ENCODE results near the gene PLCXD1.
"Not testable (repeated sequence)": the region's sequence is repeated elsewhere in the genome, so short reads cannot be mapped to it uniquely, and the experiment has no call there.

PLCXD1 gene

DNA sequence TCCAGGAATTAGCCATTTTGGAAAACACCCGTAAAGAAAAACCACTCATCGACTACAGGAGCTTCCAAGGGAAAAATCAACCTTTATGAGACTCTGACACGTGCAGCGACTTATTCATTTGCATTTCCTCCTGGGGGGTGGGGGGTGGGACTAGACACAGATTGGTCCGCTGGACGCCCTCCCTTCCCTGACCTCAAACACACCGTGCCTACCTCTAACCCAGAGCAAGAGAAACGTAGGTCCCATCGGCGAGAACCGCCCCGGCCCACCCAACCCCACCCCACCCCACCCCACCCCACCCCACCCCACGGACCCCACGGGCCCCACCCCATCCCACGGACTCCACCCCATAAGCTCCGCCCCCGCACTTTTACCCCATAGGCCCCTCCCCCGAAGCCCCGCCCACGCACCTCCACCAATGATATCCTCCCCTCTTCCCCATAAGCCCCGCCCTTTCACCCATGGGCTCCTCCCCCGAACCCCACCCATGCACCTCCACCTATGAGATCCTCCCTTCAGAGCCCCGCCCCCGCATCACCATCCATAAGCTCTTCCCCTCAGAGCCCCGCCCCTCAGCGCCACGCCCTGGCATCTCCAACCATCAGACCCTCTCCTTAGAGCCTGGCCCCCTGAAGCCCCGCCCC is 36.4 kb downstream of the PLCXD1 start:
- no peak for DNase-seq (ENCODE audit: low spot score)

DNA sequence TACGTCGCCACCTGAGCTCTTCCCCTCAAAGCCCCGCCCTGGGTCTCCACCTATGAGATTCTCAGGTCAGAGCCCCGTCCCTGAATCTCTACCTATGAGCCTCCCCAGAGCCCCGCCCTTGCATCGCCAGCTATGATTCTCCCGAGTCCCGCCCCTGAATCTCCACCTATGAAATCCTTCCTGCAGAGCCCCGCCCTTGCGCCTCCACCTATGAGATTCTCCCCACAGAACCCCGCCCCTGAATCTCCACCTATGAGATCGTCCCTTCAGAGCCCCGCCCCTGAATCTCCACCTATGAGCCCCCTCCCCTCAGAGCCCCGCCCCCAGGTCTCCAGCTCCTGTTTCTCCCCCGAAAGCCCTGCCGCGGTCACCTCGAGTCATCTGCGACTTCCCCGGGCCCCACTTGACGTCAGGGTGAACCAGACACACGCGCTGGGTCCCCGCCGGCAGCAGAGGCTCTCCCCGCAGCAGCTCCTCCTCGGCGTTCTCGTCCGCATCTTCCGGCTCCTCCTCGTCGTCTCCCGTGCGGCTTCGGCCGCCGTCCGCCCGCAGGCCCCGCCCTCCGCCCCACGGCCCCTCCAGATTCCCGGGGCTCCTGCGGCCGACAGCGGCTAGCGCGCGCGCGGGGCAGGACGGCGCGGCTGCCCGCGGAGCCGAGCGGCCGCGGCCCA is 37.0 kb downstream of the PLCXD1 start:
- peak; percentile 95 for DNase-seq (ENCODE audit: low spot score)

DNA sequence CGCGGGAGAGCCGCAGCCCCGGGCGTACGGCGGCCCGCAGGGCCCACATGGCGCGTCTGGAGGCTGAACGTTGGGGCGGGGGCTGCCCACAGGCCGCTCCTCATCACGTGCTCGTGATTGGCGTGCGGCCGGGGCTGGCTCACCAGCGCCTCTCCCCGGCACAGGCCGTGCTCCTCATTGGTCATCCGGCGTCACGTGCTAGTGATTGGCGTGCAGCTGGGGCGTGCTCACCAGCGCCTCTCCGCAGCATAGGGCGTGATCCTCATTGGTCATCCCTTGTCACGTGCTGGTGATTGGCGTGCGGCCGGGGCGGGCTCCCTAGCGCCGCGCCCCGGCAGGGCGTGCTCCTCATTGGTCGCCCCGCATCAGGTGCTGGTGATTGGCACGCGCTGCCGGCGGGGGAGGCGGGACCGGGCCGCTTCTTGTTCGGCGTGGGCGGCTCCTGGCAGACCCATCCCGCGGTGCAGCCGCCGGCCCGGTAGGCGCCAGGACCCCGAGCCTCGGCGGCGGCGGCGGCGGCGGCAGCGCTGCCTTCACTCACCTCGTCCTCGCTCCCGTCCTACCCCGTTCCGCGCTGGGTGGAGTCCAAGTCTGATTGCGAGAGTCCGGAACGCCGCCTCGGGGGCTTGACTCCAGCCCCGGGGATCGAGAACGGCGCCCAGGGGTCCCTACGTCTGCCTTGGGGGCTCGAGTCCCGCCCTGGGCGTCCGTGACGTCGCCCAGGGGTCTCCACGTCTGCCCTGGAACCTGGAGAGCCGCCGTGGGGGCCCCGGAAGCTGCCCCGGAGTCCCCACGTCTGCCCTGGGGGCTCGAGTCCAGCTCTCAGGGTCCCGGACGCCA is 37.8 kb downstream of the PLCXD1 start, which contains the start of gene GTPBP6:
GTPBP6 (minus strand) TSS at position 58 of the 840 bp plus-strand sequence; CDS start at position 49, 9 bp downstream.
- DNase-seq (ENCODE audit: low spot score), result peak; percentile 100

DNA sequence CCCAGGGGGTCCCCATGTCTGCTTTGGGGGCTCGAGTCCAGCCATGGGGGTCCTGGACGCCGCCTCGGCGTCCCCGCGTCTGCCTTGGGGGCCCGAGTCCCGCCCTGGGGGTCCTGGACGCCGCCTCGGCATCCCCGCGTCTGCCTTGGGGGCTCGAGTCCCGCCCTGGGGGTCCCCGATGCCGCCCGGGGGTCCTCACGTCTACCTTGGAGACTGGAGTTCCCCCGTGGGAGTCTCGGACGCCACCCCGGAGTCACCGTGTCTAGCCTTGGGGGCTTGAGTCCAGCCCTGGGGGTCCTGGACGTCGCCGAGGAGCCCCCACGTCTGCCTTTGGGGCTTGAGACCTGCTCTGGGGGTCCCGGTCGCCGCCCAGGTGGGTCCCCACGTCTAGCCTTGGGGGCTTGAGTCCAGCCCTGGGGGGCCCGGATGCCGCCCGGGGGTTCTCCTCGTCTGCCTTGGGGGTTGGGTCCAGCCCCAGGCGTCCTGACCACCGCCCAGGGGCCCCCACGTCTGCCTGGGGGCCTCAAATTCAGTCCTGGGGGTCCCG is 38.5 kb downstream of the PLCXD1 start:
- DNase-seq (ENCODE audit: low spot score), result no peak

DNA sequence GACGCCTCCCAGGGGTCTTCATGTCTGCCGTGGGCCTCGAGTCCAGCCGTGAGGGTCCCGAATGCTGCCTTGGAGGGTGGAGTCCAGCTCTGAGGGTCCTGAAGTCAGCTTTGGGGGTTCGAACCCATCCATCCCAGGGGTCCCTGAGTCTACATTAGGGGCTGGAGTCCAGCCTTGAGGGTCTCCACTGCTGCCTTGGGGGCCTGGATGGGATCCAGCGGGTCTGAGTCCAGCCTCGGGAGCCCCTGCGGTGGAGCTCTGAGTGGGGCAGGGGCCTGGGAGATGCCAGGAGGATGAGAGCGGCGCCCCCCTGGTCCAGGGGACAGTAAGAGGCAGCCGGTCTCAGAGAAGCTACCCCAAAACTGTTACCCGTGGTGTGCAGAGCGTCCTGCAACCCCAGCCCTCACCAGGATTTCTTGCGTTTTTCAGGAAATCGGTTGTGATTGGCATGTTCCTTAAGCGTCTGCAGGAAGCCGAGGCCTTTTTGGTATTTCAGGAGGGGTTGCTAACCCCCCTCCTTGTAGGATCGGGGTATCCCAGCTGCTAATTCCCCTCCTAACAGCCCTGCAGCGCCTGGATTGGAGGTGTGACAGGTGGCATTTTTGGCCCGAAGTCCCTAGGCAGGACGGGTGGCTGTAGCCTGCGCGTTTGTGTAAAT is 39.1 kb downstream of the PLCXD1 start:
- DNase-seq (ENCODE audit: low spot score), result no peak

DNA sequence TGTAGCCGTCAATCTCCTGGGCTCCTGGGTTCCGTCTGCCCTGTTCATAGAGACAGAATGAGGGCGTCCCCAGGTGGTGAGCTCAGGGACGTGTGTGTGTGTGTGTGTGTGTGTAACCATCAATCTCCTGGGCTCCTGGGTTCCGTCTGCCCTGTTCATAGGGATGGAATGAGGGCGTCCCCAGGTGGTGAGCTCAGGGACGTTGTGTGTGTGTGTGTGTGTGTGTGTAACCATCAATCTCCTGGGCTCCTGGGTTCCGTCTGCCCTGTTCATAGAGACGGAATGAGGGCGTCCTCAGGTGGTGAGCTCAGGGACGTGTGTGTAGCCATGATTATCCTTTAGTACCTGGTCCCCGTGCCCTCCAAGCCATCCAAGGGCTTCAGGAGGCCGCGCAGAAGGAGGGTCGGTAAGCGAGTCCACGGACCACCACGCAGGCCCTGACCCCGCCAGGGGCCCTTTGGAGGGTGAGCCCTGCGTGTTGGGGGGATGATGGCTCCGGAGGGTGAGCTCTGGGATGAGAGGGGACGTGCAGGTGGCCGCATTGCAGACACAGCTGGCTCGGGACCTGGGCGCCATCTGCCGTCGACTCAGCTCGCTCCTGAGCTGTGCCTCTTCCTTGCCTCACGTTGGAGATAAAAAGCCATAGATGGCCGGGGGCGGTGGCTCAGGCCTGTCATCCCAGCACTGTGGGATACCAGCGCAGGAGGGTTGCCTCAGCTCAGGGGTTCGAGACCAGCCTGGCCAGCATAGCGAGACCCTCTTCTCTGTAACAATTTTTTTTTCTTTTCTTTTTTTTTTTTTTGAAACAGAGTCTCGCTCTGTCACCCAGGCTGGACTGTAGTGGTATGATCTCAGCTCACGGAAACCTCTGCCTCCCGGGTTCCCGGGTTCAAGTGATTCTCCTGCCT is 42.8 kb downstream of the PLCXD1 start:
- DNase-seq (ENCODE audit: low spot score), result no peak

DNA sequence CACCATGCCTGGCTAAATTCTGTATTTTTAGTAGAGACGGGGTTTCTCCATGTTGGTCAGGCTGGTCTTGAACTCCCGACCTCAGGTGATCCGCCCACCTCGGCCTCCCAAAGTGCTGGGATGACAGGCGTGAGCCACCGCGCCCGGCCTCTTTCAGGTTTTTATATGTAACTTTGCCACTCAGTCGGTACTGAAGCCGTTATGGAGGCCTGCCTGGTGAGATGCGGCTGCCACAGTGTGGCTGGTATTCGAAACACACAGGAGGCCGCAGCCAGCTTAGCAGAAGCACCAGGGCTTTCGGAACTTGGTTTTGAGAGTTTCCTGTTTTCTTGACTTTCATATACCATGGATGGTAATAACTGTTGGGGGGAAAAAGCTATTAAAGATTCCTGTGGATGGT is 43.5 kb downstream of the PLCXD1 start:
- not testable (repeated sequence) for DNase-seq (ENCODE audit: low spot score)

DNA sequence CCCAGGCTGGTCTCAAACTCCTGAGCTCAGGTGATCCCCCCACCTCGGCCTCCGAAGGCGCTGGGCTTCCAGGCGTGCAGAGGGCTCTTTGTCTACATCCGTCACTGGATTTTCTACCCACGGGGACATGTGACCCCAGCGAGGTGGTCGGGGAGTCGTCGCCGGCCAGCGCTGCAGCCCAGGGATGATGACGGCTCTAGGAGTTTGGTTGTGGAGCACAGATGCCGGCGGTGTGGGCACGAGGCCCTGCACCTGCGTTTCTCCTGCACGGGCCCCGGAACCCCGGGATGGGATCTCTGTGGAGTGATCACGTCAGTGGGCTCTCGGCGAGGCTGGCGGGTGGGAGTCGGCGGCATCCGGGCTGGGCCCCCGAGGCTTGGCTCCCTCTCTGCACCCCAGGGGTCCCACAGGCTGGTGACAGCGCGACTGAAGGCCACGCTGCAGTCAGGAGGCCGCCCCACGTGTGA is 46.5 kb downstream of the PLCXD1 start:
- no peak for DNase-seq (ENCODE audit: low spot score)

DNA sequence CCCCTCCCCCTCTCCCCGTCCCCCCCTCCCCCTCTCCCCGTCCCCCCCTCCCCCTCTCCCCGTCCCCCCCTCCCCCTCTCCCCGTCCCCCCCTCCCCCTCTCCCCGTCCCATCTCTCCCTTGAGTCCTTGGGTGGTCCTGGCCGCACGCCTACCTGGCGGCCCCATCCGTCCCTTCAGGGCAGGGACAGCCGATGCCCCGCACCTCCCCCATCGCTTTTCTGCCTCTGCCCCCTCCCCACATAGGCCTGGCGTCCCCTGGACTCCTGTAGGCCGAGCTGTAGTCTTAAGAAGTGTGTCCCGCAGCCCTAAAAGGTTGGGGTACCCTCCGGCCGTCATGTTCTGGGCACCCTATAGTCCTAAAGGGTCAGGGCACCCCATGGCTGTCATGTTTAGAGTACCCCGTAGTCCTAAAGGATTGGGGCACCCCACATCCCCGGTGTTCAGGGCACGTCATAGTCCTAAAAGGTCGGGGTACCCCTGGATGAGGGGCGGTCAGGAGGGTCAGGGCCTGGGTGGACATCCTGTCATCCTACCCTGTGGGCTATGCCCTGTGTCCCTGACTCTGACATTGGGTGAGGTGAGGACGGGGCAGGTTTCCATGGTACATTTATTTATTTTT is 48.2 kb downstream of the PLCXD1 start:
- DNase-seq (ENCODE audit: low spot score), result no peak

DNA sequence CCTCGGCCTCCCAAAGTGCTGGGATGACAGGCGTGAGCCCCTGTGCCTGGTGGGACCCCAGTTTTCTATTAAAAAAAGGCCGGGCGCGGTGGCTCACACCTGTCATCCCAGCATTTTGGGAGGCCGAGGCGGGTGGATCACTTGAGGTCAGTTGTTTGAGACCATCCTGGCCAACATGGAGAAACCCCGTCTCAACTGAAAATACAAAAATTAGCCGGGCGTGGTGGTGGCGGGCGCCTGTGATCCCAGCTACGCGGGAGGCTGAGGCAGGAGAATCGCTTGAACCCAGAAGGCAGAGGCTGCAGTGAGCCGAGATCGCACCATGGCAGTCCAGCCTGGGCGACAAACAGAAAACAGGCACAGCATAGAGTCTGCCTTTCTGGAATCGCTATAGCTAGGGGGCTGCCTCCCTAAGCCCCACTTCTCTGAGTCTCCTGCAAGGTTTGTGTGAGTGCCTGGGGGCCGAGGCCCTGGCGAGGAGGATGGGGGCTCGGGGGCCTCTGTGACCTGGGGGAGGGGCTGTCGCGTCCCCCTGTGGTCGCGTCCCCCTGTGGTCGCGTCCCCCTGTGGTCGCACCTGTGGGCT is 49.1 kb downstream of the PLCXD1 start:
- not testable (repeated sequence) for DNase-seq (ENCODE audit: low spot score)

DNA sequence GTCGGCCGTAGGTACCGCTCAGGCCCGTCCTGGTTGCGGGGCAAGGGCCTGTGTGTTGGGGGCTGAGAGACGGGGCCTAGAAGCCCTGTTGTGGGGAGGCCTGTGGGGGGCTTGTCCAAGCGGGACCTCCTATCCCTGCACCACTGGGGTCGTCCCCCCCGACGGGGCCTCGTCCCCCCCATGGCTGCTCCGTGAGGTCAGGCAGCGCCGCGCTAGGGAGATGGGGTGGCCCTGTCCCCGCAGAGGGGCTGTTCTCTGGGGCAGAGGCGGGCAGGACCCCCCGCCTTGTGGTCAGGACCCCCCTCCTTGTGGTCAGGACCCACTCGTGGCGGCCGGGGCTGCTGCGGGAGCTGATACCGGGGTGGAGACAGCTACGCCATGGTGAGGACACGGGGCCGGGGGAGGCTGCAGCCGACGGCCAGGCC is 49.6 kb downstream of the PLCXD1 start:
- no peak for DNase-seq (ENCODE audit: low spot score)

DNA sequence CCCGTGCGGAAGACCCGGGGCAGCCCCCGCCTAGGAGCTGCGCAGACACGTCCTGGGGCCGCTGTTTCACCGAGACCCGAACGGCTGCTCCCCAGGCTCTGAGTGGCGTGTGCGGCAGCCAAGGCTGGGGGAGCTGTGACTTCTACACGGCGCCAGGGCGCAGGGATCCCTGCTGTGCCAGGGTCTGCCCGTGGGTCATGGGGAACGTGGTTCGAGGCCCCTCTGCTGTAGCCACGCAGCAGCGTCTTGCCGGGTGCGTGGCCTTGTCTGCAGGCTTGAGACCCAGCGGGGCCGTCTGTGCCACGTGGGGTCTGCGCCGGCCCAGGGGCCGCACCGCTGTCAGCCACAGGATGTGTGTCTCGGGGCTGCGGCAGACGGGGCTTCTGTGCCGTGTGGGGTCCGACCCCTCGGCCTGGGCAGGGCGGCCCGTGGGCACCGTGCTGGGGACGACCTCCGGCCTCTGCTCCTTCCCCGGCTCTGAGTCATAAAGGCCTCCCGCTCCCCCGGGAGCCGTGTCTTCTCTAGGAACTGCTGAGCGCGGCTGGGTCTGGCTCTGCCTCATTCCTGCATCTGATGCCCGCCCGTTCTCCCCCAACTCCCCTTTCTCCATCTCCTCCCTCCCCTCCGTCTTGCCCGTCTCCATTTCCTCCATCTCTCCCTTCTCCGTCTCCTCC is 50.1 kb downstream of the PLCXD1 start:
- DNase-seq (ENCODE audit: low spot score), result no peak

DNA sequence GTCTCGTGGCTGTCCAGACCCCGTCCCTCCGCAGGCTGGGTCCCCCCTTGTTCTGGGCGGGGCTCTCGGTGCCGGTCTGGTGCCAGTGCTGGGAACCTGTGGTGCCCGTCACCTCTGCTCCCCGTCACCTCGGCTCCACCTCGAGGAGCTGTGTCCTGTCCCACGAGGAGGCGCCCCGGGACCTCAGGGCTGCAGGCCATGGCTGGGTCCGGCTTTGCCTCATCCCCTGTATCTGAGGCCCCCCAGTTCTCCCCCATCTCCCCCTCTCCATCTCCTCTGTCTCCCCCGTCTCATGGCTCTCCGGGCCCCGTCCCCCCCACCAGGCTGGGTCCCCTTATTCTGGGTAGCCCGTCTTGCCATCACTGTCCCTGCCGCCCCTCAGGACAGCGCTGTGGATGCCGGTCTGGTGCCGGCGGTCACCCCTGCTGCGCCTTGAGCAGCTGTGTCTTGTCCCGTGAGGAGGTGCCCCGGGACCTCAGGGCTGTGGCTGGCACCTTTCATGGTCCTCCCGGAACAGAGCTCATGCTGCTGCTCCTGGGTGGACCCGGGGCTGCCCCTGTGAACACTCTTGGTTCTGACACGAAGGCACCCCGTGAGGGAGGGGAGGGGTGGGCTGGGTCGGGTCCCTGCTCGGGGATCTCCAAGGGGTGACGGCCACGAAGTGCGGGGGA is 50.8 kb downstream of the PLCXD1 start:
- no peak for DNase-seq (ENCODE audit: low spot score)

DNA sequence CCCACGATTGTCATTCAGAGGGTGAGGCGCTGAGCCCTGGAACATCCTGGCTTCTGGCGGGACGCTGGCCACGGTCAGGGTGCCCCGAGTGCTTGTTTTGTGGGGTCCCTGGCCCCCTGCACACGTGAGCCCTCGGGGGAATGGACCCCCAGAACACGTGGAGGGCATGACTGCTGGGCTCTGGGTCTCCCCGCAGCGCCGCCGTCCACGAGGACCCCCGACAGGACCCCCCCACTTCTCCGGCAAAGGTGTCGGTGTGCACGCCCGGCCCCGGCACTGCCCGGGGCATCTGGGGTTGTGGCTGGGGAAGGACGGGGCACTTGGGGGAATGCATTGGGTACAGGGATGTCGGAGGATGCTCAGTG is 51.3 kb downstream of the PLCXD1 start:
- no peak for DNase-seq (ENCODE audit: low spot score)

DNA sequence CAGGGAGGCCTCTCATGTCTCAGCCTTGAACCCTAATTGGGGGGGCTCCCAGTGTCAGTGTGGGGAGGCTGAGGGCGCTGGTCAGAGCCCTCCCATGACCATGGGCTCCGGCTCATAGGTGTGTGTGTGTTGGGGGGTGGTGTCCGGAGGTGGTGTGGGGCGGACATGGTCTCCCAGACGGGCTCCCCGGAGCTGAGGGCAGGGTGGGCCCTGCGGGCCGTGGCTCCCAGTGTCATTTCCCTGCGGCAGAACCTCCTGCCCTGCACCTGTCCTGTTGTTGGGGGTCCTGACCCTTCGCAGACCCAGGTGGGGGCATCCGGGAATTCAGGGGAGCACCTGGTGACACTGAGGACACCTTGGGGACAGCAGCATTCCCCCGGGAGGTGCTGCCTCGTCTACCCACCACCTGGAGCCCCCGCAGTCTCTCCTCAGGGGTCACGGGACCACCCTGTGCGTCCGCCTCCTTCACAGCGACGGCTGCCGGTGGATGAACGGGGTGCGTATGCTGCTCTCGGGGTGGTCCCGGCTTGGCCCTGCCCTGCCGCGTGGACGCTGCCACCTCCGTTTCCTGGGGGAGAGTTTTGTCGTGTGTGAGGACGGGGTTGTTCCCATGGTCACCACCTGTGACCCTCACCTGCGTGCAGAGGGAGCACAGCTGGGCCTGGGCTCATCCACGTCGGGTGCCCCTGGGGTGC is 51.9 kb downstream of the PLCXD1 start:
- DNase-seq (ENCODE audit: low spot score), result no peak

DNA sequence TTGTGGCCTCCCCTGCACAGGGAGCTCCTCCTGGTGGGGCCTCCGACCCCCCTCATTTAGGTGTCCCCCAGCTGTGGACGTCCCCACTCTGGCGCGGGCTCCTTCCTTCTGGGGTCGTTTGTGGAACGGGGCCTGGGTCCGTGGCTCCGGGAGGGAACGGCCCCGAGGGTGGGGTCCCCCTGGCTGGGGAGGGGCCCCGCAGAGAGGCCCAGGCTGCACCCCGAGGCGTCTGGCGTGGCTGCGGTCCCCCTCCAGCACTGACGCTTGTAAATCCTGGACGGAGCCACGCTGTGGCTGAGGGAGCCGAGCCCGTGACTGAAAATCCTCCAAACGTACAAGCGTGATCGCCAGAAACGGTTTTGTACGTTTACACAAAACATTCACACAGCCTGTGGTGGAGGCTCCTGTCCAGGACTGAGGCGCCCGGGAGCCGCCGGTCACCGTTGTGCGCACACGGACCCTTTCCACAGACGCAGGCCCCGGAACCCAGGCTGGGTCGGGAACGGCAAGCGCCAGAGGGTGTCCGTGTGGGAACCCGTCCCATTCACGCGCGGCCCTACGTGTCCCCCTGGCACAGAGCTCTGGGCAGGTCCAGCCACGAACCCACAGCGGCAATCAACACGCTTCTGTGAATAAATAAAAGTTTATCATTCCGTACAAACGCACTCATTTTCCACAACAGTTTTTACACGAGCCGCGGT is 52.6 kb downstream of the PLCXD1 start:
- no peak for DNase-seq (ENCODE audit: low spot score)

DNA sequence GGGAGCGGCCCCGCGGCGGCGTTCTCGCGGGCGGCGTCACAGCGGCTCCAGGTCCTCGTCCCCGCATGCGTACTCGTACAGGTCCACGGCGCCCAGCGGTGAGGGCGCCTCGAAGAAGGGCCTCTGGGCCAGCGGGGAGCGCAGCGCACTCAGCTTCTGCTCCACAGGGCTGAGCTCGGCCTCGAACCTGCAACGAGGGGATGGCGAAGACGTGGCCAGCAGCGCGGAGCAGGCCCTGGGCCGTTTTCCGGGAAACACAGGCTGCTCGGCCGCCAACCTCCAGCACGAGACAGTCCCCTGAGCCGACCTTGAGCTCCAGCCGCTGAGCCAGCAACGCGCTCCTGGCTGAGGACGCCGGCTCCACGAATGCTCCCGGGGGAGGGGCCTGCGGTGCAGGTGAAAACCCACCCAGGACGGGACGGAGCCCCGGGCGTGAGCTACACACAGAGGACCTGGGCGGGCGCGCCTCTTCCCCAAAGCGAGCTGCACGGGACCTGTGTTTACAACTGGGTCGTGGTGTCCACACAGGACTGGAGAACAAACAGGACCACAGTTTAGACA is 53.2 kb downstream of the PLCXD1 start:
- DNase-seq (ENCODE audit: low spot score), result no peak

All from Ammon's horn (tissue), 1 donor.